Right hindlimb (tissue), 1 donor: ENCODE results near the gene SSX3.
"Not testable (repeated sequence)": the region's sequence is repeated elsewhere in the genome, so short reads cannot be mapped to it uniquely, and the experiment has no call there.

Experiments used
- DNase-seq: peaks from one replicate; pipeline ENCODE4 v3.0.0-alpha.2; 2018

SSX3 gene

GRCh38 chrX:48356315-48357094 is at the start of gene SSX3:
TSS of gene SSX3 (minus strand) at chrX:48356703. CDS start at chrX:48355249, 1,454 bp downstream.
- DNase-seq = not testable (repeated sequence)

- not testable (repeated sequence) for DNase-seq
Measured at GRCh38 chrX:48397825-48398224, 41.3 kb upstream of the SSX3 start.

- not testable (repeated sequence) for DNase-seq
Measured at GRCh38 chrX:48396931-48397330, 40.4 kb upstream of the SSX3 start.

GRCh38 chrX:48383239-48383638 is 26.7 kb upstream of the SSX3 start, which contains the start of gene SSX4:
TSS of gene SSX4 (plus strand) at chrX:48383539. CDS start at chrX:48384054, 515 bp downstream.
- DNase-seq = not testable (repeated sequence)

GRCh38 chrX:48370408-48370807 is 13.9 kb upstream of the SSX3 start:
- DNase-seq = not testable (repeated sequence)

- DNase-seq = not testable (repeated sequence)
Measured at GRCh38 chrX:48367717-48368408, 11.4 kb upstream of the SSX3 start.

- DNase-seq = not testable (repeated sequence)
Measured at GRCh38 chrX:48359281-48359680, 2.8 kb upstream of the SSX3 start.

- DNase-seq = no peak
Measured at GRCh38 chrX:48357681-48358080, 1.2 kb upstream of the SSX3 start.

- not testable (repeated sequence) for DNase-seq
Measured at GRCh38 chrX:48346059-48346458, 10.4 kb downstream of the SSX3 start.

- not testable (repeated sequence) for DNase-seq
Measured at GRCh38 chrX:48313996-48314395, 42.5 kb downstream of the SSX3 start.

- DNase-seq = no peak
Measured at GRCh38 chrX:48306175-48306574, 50.3 kb downstream of the SSX3 start.
